ENCODE measurements around the gene HEATR5B. TPM values are rescaled to one million over a fixed set of nuclear protein-coding genes. Genes with fewer than 3 reads are reported as not detected.

The HEATR5B gene
- total and polyA plus RNA-seq, 10 of the 15 experiments (the other 5 are each of a cell fraction or from before 2014, with no cell fraction given) = 4.1 to 34.7 (median 17.7) TPM

DNA sequence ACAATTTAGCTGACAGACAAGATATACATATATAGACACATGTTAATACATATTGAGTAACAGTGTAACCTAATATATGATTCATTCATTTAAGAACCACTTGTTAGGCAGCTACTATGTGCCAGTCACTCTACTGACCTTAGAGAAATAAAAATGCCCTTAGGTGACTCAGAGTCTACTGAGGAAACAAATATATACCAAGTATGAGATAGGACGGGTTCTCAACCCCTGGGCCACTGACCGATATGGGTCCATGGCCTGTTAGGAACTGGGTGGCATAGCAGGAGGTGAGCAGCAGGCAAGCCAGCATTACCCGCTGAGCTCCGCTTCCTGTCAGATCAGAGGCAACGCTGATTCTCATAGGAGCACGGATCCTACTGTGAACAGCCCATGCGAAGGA, 132.6 kb downstream of the HEATR5B start:
- intact Hi-C loops (cut with micrococcal nuclease; ENCODE audit: unreplicated experiment) = no loop called here
- TF ChIP-seq RELB (IDR thresholded peaks at IDR 0.05; ENCODE audit: low read depth) (no peak), RAD51 (IDR thresholded peaks at IDR 0.05) (no peak)
- no peak overlapping the region for H3K9ac ChIP-seq (ENCODE audit: control insufficient read depth, insufficient read depth, low read length)
- in situ Hi-C loops (cut with MboI) = no loop called here
- no peak overlapping the region for H3K4me2 ChIP-seq (ENCODE audit: control insufficient read depth, insufficient read depth)
- H3K4me3 ChIP-seq = no peak overlapping the region
- RAD21 ChIA-PET (ENCODE audit: unreplicated experiment) = no interaction called here
- H3K79me2 ChIP-seq (ENCODE audit: control insufficient read depth, insufficient read depth, low read length) = peaks cover 10% of the 10 kb centered on the region
- WGBS (ENCODE audit: insufficient coverage, insufficient replicate concordance, low lambda C conversion rate, missing lambda C conversion rate) = 97% methylated on average over 7 of the region's 7 CpGs
- H3K4me1 ChIP-seq (ENCODE audit: control insufficient read depth, insufficient read depth, low read length) = no peaks in the 10 kb centered on the region; the same call in 1 of the 2 replicates
- DNase-seq (ENCODE audit: low read depth, low spot score) (no peak), ATAC-seq (peak; percentile 16; the same call in 2 of the 3 replicates), FAIRE-seq (peak; percentile 71)
- H3K36me3 ChIP-seq (ENCODE audit: control insufficient read depth in 2 of 2, insufficient read depth in 2 of 2, low read length in 1 of 2) = no peaks in the 10 kb centered on the region; a peak in 1 of 4 replicates
- SMC1A ChIA-PET (ENCODE audit: uncharacterized antibody, unreplicated experiment) = interaction anchor here (1.1 kb wide), 1 partner anchor 87 kb away, joined by 3 read pairs; no protein-coding TSS in a partner anchor
- H4K20me1 ChIP-seq (ENCODE audit: control insufficient read depth, insufficient read depth) = no peaks in the 10 kb centered on the region
- no peak overlapping the region for H2AFZ ChIP-seq (ENCODE audit: control insufficient read depth, low read depth, low read length)
- CTCF ChIA-PET = interaction anchor here (0.6 kb wide), 3 partner anchors 12 to 171 kb away, joined by 3 to 4 read pairs (median 3); no protein-coding TSS in a partner anchor
- H3K27ac ChIP-seq (ENCODE audit: control insufficient read depth, insufficient read depth) = no peak overlapping the region
- no peaks in the 10 kb centered on the region for H3K27me3 ChIP-seq (replicated peaks in 1 of 2; ENCODE audit: control insufficient read depth in 2 of 2, insufficient read depth in 2 of 2, low read length in 1 of 2)
- POLR2A ChIA-PET = interaction anchor here (0.6 to 0.7 kb wide), 3 partner anchors 10 to 1727 kb away, joined by 3 to 6 read pairs (median 3); no protein-coding TSS in a partner anchor
- no TSS peak for BruUV-seq (replicated peaks)
- H3K9me3 ChIP-seq (replicated peaks; ENCODE audit: control insufficient read depth, insufficient read depth, low read length) = no peaks in the 10 kb centered on the region

DNA sequence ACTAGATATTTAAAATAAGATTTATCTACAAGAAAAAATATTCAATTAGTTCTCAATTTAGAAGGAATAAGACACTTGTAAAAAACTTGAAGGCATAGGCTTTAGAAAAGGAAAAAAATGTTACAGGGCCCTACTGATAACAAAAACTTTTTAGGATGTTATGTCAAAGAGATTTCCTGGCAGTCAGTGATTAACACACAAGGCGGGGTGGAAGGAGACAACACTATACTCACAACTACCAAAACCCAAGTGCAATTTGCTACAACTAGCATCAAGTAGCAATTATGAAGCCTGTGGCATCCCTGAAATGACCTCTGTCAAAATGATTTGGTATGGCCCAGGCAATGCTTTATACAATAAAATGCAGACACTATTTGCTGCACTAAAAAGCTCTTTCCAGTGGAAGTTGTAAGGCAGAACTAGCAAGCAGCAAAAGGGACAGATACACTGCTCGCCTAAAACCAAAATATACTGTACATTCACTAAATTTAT, 133.1 kb downstream of the HEATR5B start:
- ChIA-PET RAD21 (ENCODE audit: unreplicated experiment) (no interaction called here), POLR2A (interaction anchor here (0.6 to 1.4 kb wide), 3 partner anchors 11 to 1727 kb away, joined by 3 to 6 read pairs (median 5); no protein-coding TSS in a partner anchor), CTCF (no interaction called here), SMC1A (ENCODE audit: uncharacterized antibody, unreplicated experiment) (interaction anchor here (1.2 kb wide), 1 partner anchor 8 kb away, joined by 3 read pairs; no protein-coding TSS in a partner anchor)
- Histone ChIP-seq H3K36me3 (ENCODE audit: control insufficient read depth in 2 of 2, insufficient read depth in 2 of 2, low read length in 1 of 2) (no peaks in the 10 kb centered on the region; a peak in 1 of 4 replicates), H3K27me3 (replicated peaks in 1 of 2; ENCODE audit: control insufficient read depth in 2 of 2, insufficient read depth in 2 of 2, low read length in 1 of 2) (no peaks in the 10 kb centered on the region), H3K27ac (ENCODE audit: control insufficient read depth, insufficient read depth) (no peak overlapping the region), H3K79me2 (ENCODE audit: control insufficient read depth, insufficient read depth, low read length) (peaks cover 10% of the 10 kb centered on the region), H3K4me3 (no peak overlapping the region), H2AFZ (ENCODE audit: control insufficient read depth, low read depth, low read length) (no peak overlapping the region), H3K4me1 (ENCODE audit: control insufficient read depth, insufficient read depth, low read length) (no peaks in the 10 kb centered on the region; the same call in 1 of the 2 replicates), H3K9ac (ENCODE audit: control insufficient read depth, insufficient read depth, low read length) (no peak overlapping the region), H4K20me1 (ENCODE audit: control insufficient read depth, insufficient read depth) (no peaks in the 10 kb centered on the region), H3K4me2 (ENCODE audit: control insufficient read depth, insufficient read depth) (no peak overlapping the region), H3K9me3 (replicated peaks; ENCODE audit: control insufficient read depth, insufficient read depth, low read length) (no peaks in the 10 kb centered on the region)
- ATAC-seq = no peak
- no peak for FAIRE-seq
- intact Hi-C loops (cut with micrococcal nuclease; ENCODE audit: unreplicated experiment) = no loop called here
- in situ Hi-C loops (cut with MboI) = no loop called here
- TF ChIP-seq POU2F2 (IDR thresholded peaks at IDR 0.05; ENCODE audit: borderline replicate concordance, low read depth, low read length) (no peak), CHD2 (IDR thresholded peaks at IDR 0.05; ENCODE audit: borderline replicate concordance, low read depth, low read length) (no peak), HDAC2 (IDR thresholded peaks at IDR 0.05) (no peak), SKIL (IDR thresholded peaks at IDR 0.05; ENCODE audit: low read depth, poor library complexity, severe bottlenecking) (no peak), TCF7 (IDR thresholded peaks at IDR 0.05; ENCODE audit: borderline replicate concordance) (no peak), STAT3 (IDR thresholded peaks at IDR 0.05; ENCODE audit: low read depth, low read length) (no peak)
- no TSS peak for BruUV-seq (replicated peaks)
- no peak for DNase-seq (ENCODE audit: low read depth, low spot score)
- WGBS (ENCODE audit: insufficient coverage, insufficient replicate concordance, low lambda C conversion rate, missing lambda C conversion rate) = 96% methylated on average over 2 of the region's 2 CpGs

All from GM12878 (cell line).